Mesothelial cell of epicardium (in vitro differentiated cells): ENCODE results near the gene C20orf173. TPM values are rescaled to one million over a fixed set of nuclear protein-coding genes. Genes with fewer than 3 reads are reported as not detected.

Experiments
- DNase-seq, 2 experiments: peaks; one replicate each; pipeline ENCODE4 v3.0.0; 2021; ENCODE audit warnings: low spot score in 2 of 2; ENCODE audit not compliant: unreplicated experiment in 2 of 2
- H3K27ac Mint-ChIP-seq: 2 replicates; pipeline ENCODE4 v1.8.0; 2021; ENCODE audit warnings: mixed read lengths
- H3K27me3 Mint-ChIP-seq: 2 replicates; pipeline ENCODE4 v1.8.0; 2021; ENCODE audit warnings: low read depth, mixed read lengths
- H3K36me3 Mint-ChIP-seq: 2 replicates; pipeline ENCODE4 v1.8.0; 2021; ENCODE audit warnings: mixed read lengths
- H3K4me1 Mint-ChIP-seq: 2 replicates; pipeline ENCODE4 v1.8.0; 2021; ENCODE audit warnings: mixed read lengths
- H3K4me3 Mint-ChIP-seq: 2 replicates; pipeline ENCODE4 v1.8.0; 2021; ENCODE audit warnings: mild to moderate bottlenecking, moderate library complexity, mixed read lengths
- H3K9me3 Mint-ChIP-seq: 2 replicates; pipeline ENCODE4 v1.8.0; 2021; ENCODE audit warnings: mixed read lengths
- total RNA-seq: library from RNA; stranded (reverse); gene quantifications from 3 replicates; pipeline ENCODE4 v1.2.1, GENCODE V29; 2021
- TF ChIP-seq, protein P1 (sequence below): fragments of 200-600 bp; sonication (generic); IDR thresholded peaks from one replicate; pipeline ENCODE4 v1.5.0; 2021; ENCODE audit warnings: antibody characterized with exemption; ENCODE audit not compliant: unreplicated experiment

C20orf173 gene
- total RNA-seq, 1 donor from 2014 or later = not detected

DNA sequence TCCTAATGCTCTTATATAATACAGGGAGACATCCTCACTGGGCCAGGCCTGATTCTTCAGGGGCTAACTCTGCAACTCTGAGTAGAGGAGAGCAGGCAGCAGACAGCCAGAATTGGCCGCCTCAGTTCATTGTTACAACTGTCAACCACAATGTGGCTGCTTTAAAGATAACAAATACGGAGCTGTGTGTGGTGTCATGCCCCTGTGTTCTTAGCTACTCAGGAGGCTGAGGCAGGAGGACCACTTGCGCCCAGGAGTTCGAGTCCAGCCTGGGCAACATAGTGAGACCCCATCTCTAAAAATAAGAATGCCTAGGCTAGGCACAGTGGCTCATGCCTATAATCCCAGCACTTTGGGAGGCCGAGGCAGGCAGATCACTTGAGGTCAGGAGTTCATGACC is 39.7 kb downstream of the C20orf173 start:
- no peaks in the 10 kb centered on the region for H3K27me3 Mint-ChIP-seq
- H3K4me3 Mint-ChIP-seq = no peak overlapping the region
- no peak for DNase-seq
- no peak overlapping the region for H3K27ac Mint-ChIP-seq
- H3K9me3 Mint-ChIP-seq = no peaks in the 10 kb centered on the region
- TF ChIP-seq, protein P1, sequence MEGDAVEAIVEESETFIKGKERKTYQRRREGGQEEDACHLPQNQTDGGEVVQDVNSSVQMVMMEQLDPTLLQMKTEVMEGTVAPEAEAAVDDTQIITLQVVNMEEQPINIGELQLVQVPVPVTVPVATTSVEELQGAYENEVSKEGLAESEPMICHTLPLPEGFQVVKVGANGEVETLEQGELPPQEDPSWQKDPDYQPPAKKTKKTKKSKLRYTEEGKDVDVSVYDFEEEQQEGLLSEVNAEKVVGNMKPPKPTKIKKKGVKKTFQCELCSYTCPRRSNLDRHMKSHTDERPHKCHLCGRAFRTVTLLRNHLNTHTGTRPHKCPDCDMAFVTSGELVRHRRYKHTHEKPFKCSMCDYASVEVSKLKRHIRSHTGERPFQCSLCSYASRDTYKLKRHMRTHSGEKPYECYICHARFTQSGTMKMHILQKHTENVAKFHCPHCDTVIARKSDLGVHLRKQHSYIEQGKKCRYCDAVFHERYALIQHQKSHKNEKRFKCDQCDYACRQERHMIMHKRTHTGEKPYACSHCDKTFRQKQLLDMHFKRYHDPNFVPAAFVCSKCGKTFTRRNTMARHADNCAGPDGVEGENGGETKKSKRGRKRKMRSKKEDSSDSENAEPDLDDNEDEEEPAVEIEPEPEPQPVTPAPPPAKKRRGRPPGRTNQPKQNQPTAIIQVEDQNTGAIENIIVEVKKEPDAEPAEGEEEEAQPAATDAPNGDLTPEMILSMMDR = no peak
- H3K36me3 Mint-ChIP-seq = peaks cover 48% of the 10 kb centered on the region
- H3K4me1 Mint-ChIP-seq = no peaks in the 10 kb centered on the region

- Mint-ChIP-seq H3K4me3 (no peak overlapping the region), H3K36me3 (peaks cover 50% of the 10 kb centered on the region), H3K27ac (no peak overlapping the region), H3K27me3 (no peaks in the 10 kb centered on the region), H3K9me3 (peaks cover 12% of the 10 kb centered on the region), H3K4me1 (no peaks in the 10 kb centered on the region)
- no peak for DNase-seq
- TF ChIP-seq, protein P1 = no peak
These were observed 42.0 kb downstream of the C20orf173 start for GRCh38 chr20:35487479-35487878.

DNA sequence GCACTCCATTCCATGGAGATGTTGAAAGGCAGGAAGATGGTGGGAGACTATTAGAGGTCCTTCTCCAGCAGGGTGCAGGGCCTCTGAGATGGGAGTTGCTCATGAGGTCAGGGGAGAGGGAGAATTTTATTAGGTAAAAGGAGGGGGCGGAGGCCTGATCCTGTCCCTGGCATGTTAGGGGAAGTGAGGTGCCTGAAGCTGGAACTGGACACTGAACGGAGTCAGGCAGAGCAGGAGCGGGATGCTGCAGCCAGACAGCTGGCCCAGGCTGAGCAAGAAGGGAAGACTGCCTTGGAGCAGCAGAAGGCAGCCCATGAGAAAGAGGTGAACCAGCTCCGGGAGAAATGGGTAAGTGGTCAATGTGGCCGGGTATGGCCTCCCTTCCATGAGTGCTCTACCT is 49.7 kb downstream of the C20orf173 start:
- H3K4me3 Mint-ChIP-seq = no peak overlapping the region
- no peak overlapping the region for H3K27ac Mint-ChIP-seq
- DNase-seq = no peak
- peaks cover 12% of the 10 kb centered on the region for H3K9me3 Mint-ChIP-seq
- H3K36me3 Mint-ChIP-seq = peaks cover 41% of the 10 kb centered on the region
- H3K4me1 Mint-ChIP-seq = no peaks in the 10 kb centered on the region
- no peaks in the 10 kb centered on the region for H3K27me3 Mint-ChIP-seq
- TF ChIP-seq, protein P1 = no peak

GRCh38 chr20:35478804-35479472 is 50.5 kb downstream of the C20orf173 start:
- DNase-seq = no peak
- Mint-ChIP-seq H3K4me1 (no peaks in the 10 kb centered on the region), H3K9me3 (peaks cover 6% of the 10 kb centered on the region), H3K36me3 (peaks cover 34% of the 10 kb centered on the region), H3K27me3 (no peaks in the 10 kb centered on the region), H3K4me3 (no peak overlapping the region), H3K27ac (no peak overlapping the region)
- TF ChIP-seq, protein P1 = no peak

Other genes with a start within 250 kb of the C20orf173 start
- gene EIF6, start 244.9 kb downstream of the C20orf173 start, total RNA-seq = 104 to 107 TPM (median 106 TPM) in 3 replicates
- gene FAM83C, start 237.2 kb downstream of the C20orf173 start, total RNA-seq = 0.07 TPM in 1 of 3 replicates, not detected in the others
- gene UQCC1, start 117.7 kb downstream of the C20orf173 start, total RNA-seq = 51.5 to 65.3 TPM (median 65.0 TPM) in 3 replicates
- gene GDF5, start 91.4 kb downstream of the C20orf173 start, total RNA-seq = 1.1 to 1.4 TPM (median 1.1 TPM) in 3 replicates
- 65.5 to 69.6 TPM (median 68.4 TPM) in 3 replicates for gene CEP250, start 74.1 kb downstream of the C20orf173 start, total RNA-seq
- 253 to 258 TPM (median 255 TPM) in 3 replicates for gene ERGIC3, start 12.4 kb upstream of the C20orf173 start, total RNA-seq
- 4.0 to 5.5 TPM (median 4.2 TPM) in 3 replicates for gene SPAG4, start 86.2 kb upstream of the C20orf173 start, total RNA-seq
- gene CPNE1, start 135.2 kb upstream of the C20orf173 start, total RNA-seq = 221 to 246 TPM (median 238 TPM) in 3 replicates
- gene RBM12, start 135.2 kb upstream of the C20orf173 start, total RNA-seq = 154 to 158 TPM (median 156 TPM) in 3 replicates
- 16.5 to 19.6 TPM (median 18.9 TPM) in 3 replicates for gene NFS1, start 169.7 kb upstream of the C20orf173 start, total RNA-seq
- gene ROMO1, start 169.8 kb upstream of the C20orf173 start, total RNA-seq = 105 to 107 TPM (median 105 TPM) in 3 replicates
- 463 to 488 TPM (median 479 TPM) in 3 replicates for gene RBM39, start 212.6 kb upstream of the C20orf173 start, total RNA-seq
- gene PHF20, start 242.4 kb upstream of the C20orf173 start, total RNA-seq = 48.6 to 49.7 TPM (median 48.7 TPM) in 3 replicates